ENCODE measurements around the gene NOTCH1.

Gene NOTCH1

GRCh38 chr9:136496181-136496580, 49.7 kb downstream of the NOTCH1 start:
- H3K27me3 Mint-ChIP-seq, result no peaks in the 10 kb centered on the region
- H3K4me3 Mint-ChIP-seq, result no peak overlapping the region
- H3K36me3 Mint-ChIP-seq (ENCODE audit: low read depth), result peaks cover 61% of the 10 kb centered on the region
- DNase-seq, result no peak
- no peak overlapping the region for H3K27ac Mint-ChIP-seq
- H3K9me3 Mint-ChIP-seq, result no peaks in the 10 kb centered on the region
- H3K4me1 Mint-ChIP-seq (ENCODE audit: low read depth), result no peaks in the 10 kb centered on the region

- no peaks in the 10 kb centered on the region for H3K4me1 Mint-ChIP-seq (ENCODE audit: low read depth)
- H3K27ac Mint-ChIP-seq, result no peak overlapping the region
- H3K27me3 Mint-ChIP-seq, result no peaks in the 10 kb centered on the region
- H3K9me3 Mint-ChIP-seq, result no peaks in the 10 kb centered on the region
- DNase-seq, result no peak
- peaks cover 53% of the 10 kb centered on the region for H3K36me3 Mint-ChIP-seq (ENCODE audit: low read depth)
- no peak overlapping the region for H3K4me3 Mint-ChIP-seq
Observed at GRCh38 chr9:136495238-136495800, 50.5 kb downstream of the NOTCH1 start.

- Mint-ChIP-seq H3K36me3 (ENCODE audit: low read depth) (peaks cover 46% of the 10 kb centered on the region), H3K27me3 (no peaks in the 10 kb centered on the region), H3K4me3 (no peak overlapping the region), H3K9me3 (no peaks in the 10 kb centered on the region), H3K4me1 (ENCODE audit: low read depth) (no peaks in the 10 kb centered on the region), H3K27ac (no peak overlapping the region)
- no peak for DNase-seq
Observed at GRCh38 chr9:136494531-136495215, 51.2 kb downstream of the NOTCH1 start.

- H3K9me3 Mint-ChIP-seq, result no peaks in the 10 kb centered on the region
- no peak for DNase-seq
- H3K36me3 Mint-ChIP-seq (ENCODE audit: low read depth), result peaks cover 39% of the 10 kb centered on the region
- H3K4me3 Mint-ChIP-seq, result no peak overlapping the region
- H3K27ac Mint-ChIP-seq, result no peak overlapping the region
- H3K27me3 Mint-ChIP-seq, result no peaks in the 10 kb centered on the region
- no peaks in the 10 kb centered on the region for H3K4me1 Mint-ChIP-seq (ENCODE audit: low read depth)
Observed at GRCh38 chr9:136494012-136494411, 51.8 kb downstream of the NOTCH1 start.

- Mint-ChIP-seq H3K4me1 (ENCODE audit: low read depth) (no peaks in the 10 kb centered on the region), H3K36me3 (ENCODE audit: low read depth) (peaks cover 35% of the 10 kb centered on the region), H3K4me3 (no peak overlapping the region), H3K27ac (no peak overlapping the region), H3K27me3 (no peaks in the 10 kb centered on the region), H3K9me3 (no peaks in the 10 kb centered on the region)
- no peak for DNase-seq
Observed at GRCh38 chr9:136493567-136493971, 52.3 kb downstream of the NOTCH1 start.

- Mint-ChIP-seq H3K4me3 (no peak overlapping the region), H3K4me1 (ENCODE audit: low read depth) (no peaks in the 10 kb centered on the region), H3K9me3 (no peaks in the 10 kb centered on the region), H3K27me3 (no peaks in the 10 kb centered on the region), H3K36me3 (ENCODE audit: low read depth) (peaks cover 30% of the 10 kb centered on the region), H3K27ac (no peak overlapping the region)
- no peak for DNase-seq
Observed at GRCh38 chr9:136492978-136493522, 52.8 kb downstream of the NOTCH1 start.

- no peak overlapping the region for H3K27ac Mint-ChIP-seq
- no peaks in the 10 kb centered on the region for H3K9me3 Mint-ChIP-seq
- H3K4me1 Mint-ChIP-seq (ENCODE audit: low read depth), result peaks cover 5% of the 10 kb centered on the region
- DNase-seq, result no peak
- no peak overlapping the region for H3K4me3 Mint-ChIP-seq
- no peaks in the 10 kb centered on the region for H3K27me3 Mint-ChIP-seq
- H3K36me3 Mint-ChIP-seq (ENCODE audit: low read depth), result peaks cover 3% of the 10 kb centered on the region
Observed at GRCh38 chr9:136489731-136490130, 56.1 kb downstream of the NOTCH1 start.

- Mint-ChIP-seq H3K9me3 (no peaks in the 10 kb centered on the region), H3K27ac (no peak overlapping the region), H3K4me3 (no peak overlapping the region), H3K27me3 (no peaks in the 10 kb centered on the region), H3K4me1 (ENCODE audit: low read depth) (peaks cover 7% of the 10 kb centered on the region), H3K36me3 (ENCODE audit: low read depth) (no peaks in the 10 kb centered on the region)
- DNase-seq, result peak; percentile 86
Observed at GRCh38 chr9:136488247-136489214, 57.3 kb downstream of the NOTCH1 start.

GRCh38 chr9:136487672-136488071, 58.2 kb downstream of the NOTCH1 start:
- Mint-ChIP-seq H3K27me3 (no peaks in the 10 kb centered on the region), H3K9me3 (no peaks in the 10 kb centered on the region), H3K4me1 (ENCODE audit: low read depth) (peaks cover 7% of the 10 kb centered on the region), H3K36me3 (ENCODE audit: low read depth) (peaks cover 2% of the 10 kb centered on the region), H3K4me3 (no peak overlapping the region), H3K27ac (peak overlapping the region; percentile 22)
- DNase-seq, result no peak

- Mint-ChIP-seq H3K36me3 (ENCODE audit: low read depth) (peaks cover 7% of the 10 kb centered on the region), H3K27ac (peak overlapping the region; percentile 22), H3K9me3 (no peaks in the 10 kb centered on the region), H3K27me3 (no peaks in the 10 kb centered on the region), H3K4me3 (no peak overlapping the region), H3K4me1 (ENCODE audit: low read depth) (peaks cover 8% of the 10 kb centered on the region)
- no peak for DNase-seq
Observed at GRCh38 chr9:136486823-136487620, 58.8 kb downstream of the NOTCH1 start.

- Mint-ChIP-seq H3K9me3 (no peaks in the 10 kb centered on the region), H3K27ac (peak overlapping the region; percentile 1), H3K36me3 (ENCODE audit: low read depth) (peaks cover 15% of the 10 kb centered on the region), H3K27me3 (no peaks in the 10 kb centered on the region), H3K4me3 (no peak overlapping the region), H3K4me1 (ENCODE audit: low read depth) (peaks cover 17% of the 10 kb centered on the region)
- DNase-seq, result no peak
Observed at GRCh38 chr9:136486131-136486530, 59.7 kb downstream of the NOTCH1 start.

GRCh38 chr9:136485049-136486045, 60.5 kb downstream of the NOTCH1 start:
- Mint-ChIP-seq H3K4me3 (peak overlapping the region; percentile 66), H3K27me3 (no peaks in the 10 kb centered on the region), H3K27ac (peak overlapping the region; percentile 69), H3K4me1 (ENCODE audit: low read depth) (peaks cover 20% of the 10 kb centered on the region), H3K36me3 (ENCODE audit: low read depth) (peaks cover 18% of the 10 kb centered on the region), H3K9me3 (no peaks in the 10 kb centered on the region)
- peak; percentile 88 for DNase-seq
